NCI-H128 (cell line): ENCODE measurements around the gene ASMT.
A peak's percentile ranks its signal among the peaks of the same experiment; 100 is the strongest.
"Not testable (repeated sequence)": the region's sequence is repeated elsewhere in the genome, so short reads cannot be mapped to it uniquely, and the experiment has no call there.

Experiments
- DNase-seq: peaks from one replicate; lab custom pipeline; 2025; ENCODE audit not compliant: unreplicated experiment; lab: John Stamatoyannopoulos, UW

The ASMT gene

GRCh38 chrX:1614927-1615326, at the start of gene ASMT:
Gene ASMT, plus strand, starts transcription at chrX:1615059. Its CDS starts 141 bp downstream, at chrX:1615200.
- DNase-seq: no peak

- not testable (repeated sequence) for DNase-seq
Observed at GRCh38 chrX:1574181-1574580, 40.7 kb upstream of the ASMT start.

GRCh38 chrX:1576201-1576992, 38.5 kb upstream of the ASMT start:
- no peak for DNase-seq

GRCh38 chrX:1577845-1578244, 37.0 kb upstream of the ASMT start:
- no peak for DNase-seq

GRCh38 chrX:1578511-1579173, 36.2 kb upstream of the ASMT start:
- no peak for DNase-seq

GRCh38 chrX:1581132-1581531, 33.7 kb upstream of the ASMT start:
- DNase-seq: no peak

- DNase-seq: no peak
Observed at GRCh38 chrX:1582686-1583437, 32.0 kb upstream of the ASMT start.

GRCh38 chrX:1584237-1585011, 30.4 kb upstream of the ASMT start:
- DNase-seq: no peak

GRCh38 chrX:1587161-1587560, 27.7 kb upstream of the ASMT start:
- DNase-seq: no peak

GRCh38 chrX:1589356-1590130, 25.3 kb upstream of the ASMT start:
- DNase-seq: no peak

GRCh38 chrX:1591102-1591862, 23.6 kb upstream of the ASMT start, which contains the start of gene AKAP17A:
Gene AKAP17A, plus strand, starts transcription at chrX:1591604. Its CDS starts 1,859 bp downstream, at chrX:1593463.
- DNase-seq: peak; percentile 86

- DNase-seq: no peak
Observed at GRCh38 chrX:1591863-1592469, 22.9 kb upstream of the ASMT start.

GRCh38 chrX:1592470-1593142, 22.3 kb upstream of the ASMT start:
- DNase-seq: no peak

- no peak for DNase-seq
Observed at GRCh38 chrX:1593286-1594271, 21.3 kb upstream of the ASMT start.

- no peak for DNase-seq
Observed at GRCh38 chrX:1595711-1596060, 19.2 kb upstream of the ASMT start.

- no peak for DNase-seq
Observed at GRCh38 chrX:1596676-1597344, 18.0 kb upstream of the ASMT start.
